Gastroesophageal sphincter (tissue), 3 donors: ENCODE data around the gene CDKL1.

Source experiments
- CTCF ChIP-seq, 4 experiments: fragments of 200-600 bp in 2 of 4; fragments of 450-650 bp in 2 of 4; sonication (generic) in 1 of 4; IDR thresholded peaks; one replicate each; pipeline ENCODE4 v1.5.1; 2017 to 2019; ENCODE audit warnings: antibody characterized with exemption in 4 of 4, mild to moderate bottlenecking in 2 of 4, moderate library complexity in 2 of 4
- POLR2A ChIP-seq, 2 donors: fragments of 450-650 bp; IDR thresholded peaks; one replicate each; pipeline ENCODE4 v1.6.1; 2017; ENCODE audit warnings: antibody characterized with exemption in 2 of 2, mild to moderate bottlenecking in 2 of 2, moderate library complexity in 1 of 2

- TF ChIP-seq POLR2A (IDR thresholded peaks at IDR 0.05) (no peak), CTCF (IDR thresholded peaks at IDR 0.05) (no peak)
These were observed 21.2 kb upstream of the CDKL1 start for GRCh38 chr14:50417853-50418252.
